ENCODE measurements around the gene GARNL3. TPM values are rescaled to one million over a fixed set of nuclear protein-coding genes. Genes with fewer than 3 reads are reported as not detected.

Gene GARNL3
- total and polyA plus RNA-seq, 2 experiments from 2014 or later = 9.5 to 10.5 TPM

- Histone ChIP-seq H3K4me2 (no peak overlapping the region), H3K27ac (no peak overlapping the region), H3K9me3 (ENCODE audit: low read depth) (no peaks in the 10 kb centered on the region), H4K20me1 (ENCODE audit: insufficient read depth, poor library complexity, severe bottlenecking) (no peaks in the 10 kb centered on the region), H3K4me1 (ENCODE audit: insufficient read depth) (peaks cover 31% of the 10 kb centered on the region), H3K36me3 (replicated peaks; ENCODE audit: insufficient read depth, low read depth) (no peaks in the 10 kb centered on the region), H3K4me3 (no peak overlapping the region), H3K9me2 (replicated peaks; ENCODE audit: insufficient read depth) (no peaks in the 10 kb centered on the region), H3K27me3 (no peaks in the 10 kb centered on the region), H3K79me2 (no peaks in the 10 kb centered on the region), H2AFZ (no peak overlapping the region)
- no peak for DNase-seq (ENCODE audit: low spot score)
- TF ChIP-seq, protein P1, sequence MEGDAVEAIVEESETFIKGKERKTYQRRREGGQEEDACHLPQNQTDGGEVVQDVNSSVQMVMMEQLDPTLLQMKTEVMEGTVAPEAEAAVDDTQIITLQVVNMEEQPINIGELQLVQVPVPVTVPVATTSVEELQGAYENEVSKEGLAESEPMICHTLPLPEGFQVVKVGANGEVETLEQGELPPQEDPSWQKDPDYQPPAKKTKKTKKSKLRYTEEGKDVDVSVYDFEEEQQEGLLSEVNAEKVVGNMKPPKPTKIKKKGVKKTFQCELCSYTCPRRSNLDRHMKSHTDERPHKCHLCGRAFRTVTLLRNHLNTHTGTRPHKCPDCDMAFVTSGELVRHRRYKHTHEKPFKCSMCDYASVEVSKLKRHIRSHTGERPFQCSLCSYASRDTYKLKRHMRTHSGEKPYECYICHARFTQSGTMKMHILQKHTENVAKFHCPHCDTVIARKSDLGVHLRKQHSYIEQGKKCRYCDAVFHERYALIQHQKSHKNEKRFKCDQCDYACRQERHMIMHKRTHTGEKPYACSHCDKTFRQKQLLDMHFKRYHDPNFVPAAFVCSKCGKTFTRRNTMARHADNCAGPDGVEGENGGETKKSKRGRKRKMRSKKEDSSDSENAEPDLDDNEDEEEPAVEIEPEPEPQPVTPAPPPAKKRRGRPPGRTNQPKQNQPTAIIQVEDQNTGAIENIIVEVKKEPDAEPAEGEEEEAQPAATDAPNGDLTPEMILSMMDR (IDR thresholded peaks at IDR 0.05; ENCODE audit: poor library complexity) = no peak
- TF ChIP-seq EZH2 (IDR thresholded peaks at IDR 0.05; ENCODE audit: borderline replicate concordance) (no peak), EZH2phosphoT487 (IDR thresholded peaks at IDR 0.05; ENCODE audit: low read depth, severe bottlenecking, unreplicated experiment) (no peak)
- 84% methylated on average over 4 of the region's 4 CpGs for WGBS (ENCODE audit: low lambda C conversion rate, missing lambda C conversion rate)
Measured at GRCh38 chr9:127386249-127386648, 121.7 kb downstream of the GARNL3 start.

GRCh38 chr9:127386981-127387380, 122.4 kb downstream of the GARNL3 start:
- TF ChIP-seq EZH2 (IDR thresholded peaks at IDR 0.05; ENCODE audit: borderline replicate concordance) (no peak), EZH2phosphoT487 (IDR thresholded peaks at IDR 0.05; ENCODE audit: low read depth, severe bottlenecking, unreplicated experiment) (no peak)
- TF ChIP-seq, protein P1 (IDR thresholded peaks at IDR 0.05; ENCODE audit: poor library complexity) = no peak
- H3K27me3 ChIP-seq = no peaks in the 10 kb centered on the region
- no peaks in the 10 kb centered on the region for H3K9me3 ChIP-seq (ENCODE audit: low read depth)
- no peak overlapping the region for H3K4me3 ChIP-seq
- H2AFZ ChIP-seq = no peak overlapping the region
- no peak overlapping the region for H3K4me2 ChIP-seq
- no peaks in the 10 kb centered on the region for H3K36me3 ChIP-seq (replicated peaks; ENCODE audit: insufficient read depth, low read depth)
- 96% methylated on average over 10 of the region's 10 CpGs for WGBS (ENCODE audit: low lambda C conversion rate, missing lambda C conversion rate)
- H4K20me1 ChIP-seq (ENCODE audit: insufficient read depth, poor library complexity, severe bottlenecking) = no peaks in the 10 kb centered on the region
- H3K4me1 ChIP-seq (ENCODE audit: insufficient read depth) = peaks cover 31% of the 10 kb centered on the region
- peak overlapping the region; percentile 93 for H3K27ac ChIP-seq
- no peak for DNase-seq (ENCODE audit: low spot score)
- no peaks in the 10 kb centered on the region for H3K9me2 ChIP-seq (replicated peaks; ENCODE audit: insufficient read depth)
- H3K79me2 ChIP-seq = no peaks in the 10 kb centered on the region

- no peaks in the 10 kb centered on the region for H3K79me2 ChIP-seq
- peak overlapping the region; percentile 96 for H3K27ac ChIP-seq
- H3K36me3 ChIP-seq (replicated peaks; ENCODE audit: insufficient read depth, low read depth) = no peaks in the 10 kb centered on the region
- DNase-seq (ENCODE audit: low spot score) = peak; percentile 92
- H4K20me1 ChIP-seq (ENCODE audit: insufficient read depth, poor library complexity, severe bottlenecking) = no peaks in the 10 kb centered on the region
- no peaks in the 10 kb centered on the region for H3K27me3 ChIP-seq
- 24% methylated on average over 10 of the region's 10 CpGs for WGBS (ENCODE audit: low lambda C conversion rate, missing lambda C conversion rate)
- TF ChIP-seq EZH2 (IDR thresholded peaks at IDR 0.05; ENCODE audit: borderline replicate concordance) (no peak), EZH2phosphoT487 (IDR thresholded peaks at IDR 0.05; ENCODE audit: low read depth, severe bottlenecking, unreplicated experiment) (peak; percentile 29)
- TF ChIP-seq, protein P1 (IDR thresholded peaks at IDR 0.05; ENCODE audit: poor library complexity) = no peak
- H3K4me2 ChIP-seq = peak overlapping the region; percentile 57
- H2AFZ ChIP-seq = no peak overlapping the region
- peaks cover 35% of the 10 kb centered on the region for H3K4me1 ChIP-seq (ENCODE audit: insufficient read depth)
- no peaks in the 10 kb centered on the region for H3K9me3 ChIP-seq (ENCODE audit: low read depth)
- H3K4me3 ChIP-seq = no peak overlapping the region
- no peaks in the 10 kb centered on the region for H3K9me2 ChIP-seq (replicated peaks; ENCODE audit: insufficient read depth)
Measured at GRCh38 chr9:127388037-127388855, 123.7 kb downstream of the GARNL3 start.

Measured in hepatocyte (in vitro differentiated cells).